GM18868 (cell line): ENCODE measurements around the gene ANKFN1.
"Not testable (repeated sequence)": the region's sequence is repeated elsewhere in the genome, so short reads cannot be mapped to it uniquely, and the experiment has no call there.

Source experiments
- ATAC-seq: cut with Tn5 transposase; IDR thresholded peaks from one replicate; pipeline ENCODE4 v1.9.1; 2021; ENCODE audit warnings: mild to moderate bottlenecking, moderate library complexity; ENCODE audit not compliant: unreplicated experiment

ANKFN1 gene

DNA sequence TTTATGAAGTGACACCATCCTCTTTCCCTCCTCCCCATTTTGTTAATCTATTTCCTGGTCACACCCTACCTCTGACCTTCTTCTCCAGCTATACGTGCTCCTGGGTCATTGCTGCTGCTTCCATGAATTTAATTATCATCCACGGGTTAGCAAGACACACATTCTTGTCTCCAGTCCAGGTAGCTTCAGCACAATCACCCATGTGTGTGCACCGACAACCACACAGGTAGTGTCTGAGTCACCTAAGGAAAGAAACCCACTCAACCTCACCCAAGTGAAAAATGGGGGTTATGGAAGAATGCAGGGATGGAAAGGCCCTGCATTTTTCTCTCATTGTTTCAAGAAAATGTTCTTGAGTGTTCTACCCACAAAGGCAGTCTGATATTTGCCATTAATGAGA, 135.5 kb downstream of the ANKFN1 start:
- ATAC-seq, result not testable (repeated sequence)

- ATAC-seq, result no peak
Measured at GRCh38 chr17:56289321-56289720, 136.0 kb downstream of the ANKFN1 start.

DNA sequence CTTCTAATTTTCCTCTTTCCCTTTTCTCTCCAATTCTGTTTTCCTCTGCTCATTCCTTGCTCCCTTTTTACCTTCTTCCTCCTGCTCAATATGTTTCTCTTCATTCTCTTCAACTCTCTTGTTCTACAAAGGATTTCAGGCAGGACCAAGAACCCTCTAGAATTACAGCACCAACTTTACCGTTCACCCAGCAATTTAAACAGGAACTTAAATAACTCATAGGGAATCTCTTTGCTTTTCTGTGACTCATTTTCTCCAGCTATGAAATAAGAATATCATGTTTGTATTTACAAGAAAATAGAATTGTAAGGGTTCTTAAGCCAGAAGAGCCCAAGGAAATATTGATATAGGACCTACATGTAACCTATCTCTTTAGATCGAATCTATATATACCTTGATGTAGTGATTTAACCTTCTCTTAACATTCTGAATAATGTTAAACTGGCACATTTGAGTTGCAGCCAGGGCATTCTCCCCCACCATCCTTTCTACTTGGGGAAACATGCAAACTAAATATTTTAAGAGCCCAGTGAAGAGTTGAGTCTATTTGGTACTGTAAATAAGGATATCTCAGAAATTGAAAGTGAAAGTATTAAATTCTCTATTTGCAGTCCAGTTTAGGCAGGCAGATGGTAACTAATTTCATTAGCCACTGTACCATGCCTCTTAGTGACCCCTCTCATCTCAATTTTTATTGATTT, 137.0 kb downstream of the ANKFN1 start:
- no peak for ATAC-seq

DNA sequence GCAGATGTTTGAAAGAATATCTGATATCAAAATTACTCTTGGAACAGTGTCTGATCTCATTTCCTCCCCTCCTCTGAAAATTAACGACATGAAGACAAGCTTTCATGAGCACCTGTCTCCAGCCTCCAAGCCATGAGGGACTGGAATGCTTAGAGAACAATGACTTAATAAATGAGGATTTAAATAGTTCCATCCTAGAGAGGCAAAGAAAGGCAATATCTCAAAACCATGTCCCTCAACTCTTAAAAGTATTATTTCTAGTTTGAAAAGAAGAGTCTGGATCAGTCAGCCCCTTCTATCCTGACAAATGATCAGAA, 137.5 kb downstream of the ANKFN1 start:
- no peak for ATAC-seq

DNA sequence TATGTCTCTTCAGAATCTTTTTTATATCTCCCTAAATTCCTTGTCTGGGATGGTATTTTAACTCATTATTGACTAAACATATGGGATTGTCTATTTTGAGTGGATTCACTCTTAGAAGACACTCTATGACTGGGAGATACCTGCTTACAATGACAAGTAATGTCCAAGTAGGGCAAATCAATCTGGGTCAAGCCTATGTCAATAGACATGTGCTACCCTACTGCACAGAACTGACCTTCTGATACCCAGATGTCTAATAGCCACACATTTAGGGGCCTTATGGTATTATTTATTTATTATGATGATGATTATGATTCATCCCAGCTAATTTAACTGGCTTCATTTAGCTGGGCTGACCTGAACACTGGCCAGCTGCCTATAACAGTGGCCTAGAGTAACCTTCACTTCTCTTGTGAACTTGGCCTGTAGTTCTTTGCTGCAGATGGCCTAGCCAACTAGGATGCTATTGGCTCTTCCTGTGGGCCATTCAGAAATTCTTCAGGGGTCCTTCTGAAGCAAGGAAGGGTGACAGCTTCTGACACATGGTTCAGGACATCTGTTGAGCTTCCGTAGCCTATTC, 138.0 kb downstream of the ANKFN1 start:
- ATAC-seq, result no peak

DNA sequence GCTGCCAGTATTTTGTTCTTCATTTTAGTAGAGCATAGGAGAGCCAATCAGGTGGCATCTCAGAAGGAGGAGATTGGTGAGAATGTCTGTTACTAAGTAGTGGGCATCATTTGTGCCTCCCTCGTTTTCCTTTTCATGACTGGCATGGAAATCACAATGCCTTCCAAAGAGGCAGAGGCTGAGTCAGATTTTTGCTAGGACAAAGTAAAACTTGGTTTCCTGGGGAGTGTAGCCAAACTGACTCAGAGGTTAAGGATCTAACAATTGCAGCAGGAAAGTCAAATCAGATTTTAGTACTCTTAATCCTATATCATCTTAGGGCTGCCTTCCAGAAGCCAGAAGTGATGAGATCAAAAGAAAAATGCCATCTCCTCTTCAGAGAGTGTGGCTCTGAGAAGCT, 138.7 kb downstream of the ANKFN1 start:
- ATAC-seq, result no peak

GRCh38 chr17:56292578-56292977, 139.3 kb downstream of the ANKFN1 start:
- no peak for ATAC-seq

GRCh38 chr17:56297184-56297583, 143.9 kb downstream of the ANKFN1 start:
- no peak for ATAC-seq

DNA sequence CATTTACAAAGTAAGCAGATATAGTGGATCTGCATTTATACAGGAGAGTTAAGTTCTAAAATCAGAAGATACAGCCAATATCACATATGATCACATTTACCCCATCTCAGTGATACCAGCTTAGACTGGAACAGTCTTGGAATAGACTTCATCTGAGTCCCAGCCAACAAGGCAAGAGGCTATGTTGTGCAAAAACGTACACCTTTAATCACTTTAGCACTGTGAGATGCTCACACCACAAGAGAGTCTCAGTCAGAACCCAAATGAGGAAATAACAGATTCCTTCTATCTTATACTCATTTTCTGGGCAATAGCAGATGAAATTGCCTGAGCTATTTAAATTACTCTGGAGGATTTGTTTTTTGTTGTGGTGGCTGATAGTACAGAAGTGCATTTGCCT, 145.6 kb downstream of the ANKFN1 start:
- no peak for ATAC-seq

GRCh38 chr17:56300144-56300543, 146.9 kb downstream of the ANKFN1 start:
- ATAC-seq, result no peak

- ATAC-seq, result no peak
Measured at GRCh38 chr17:56305007-56305406, 151.7 kb downstream of the ANKFN1 start.

GRCh38 chr17:56309897-56310296, 156.6 kb downstream of the ANKFN1 start:
- no peak for ATAC-seq

DNA sequence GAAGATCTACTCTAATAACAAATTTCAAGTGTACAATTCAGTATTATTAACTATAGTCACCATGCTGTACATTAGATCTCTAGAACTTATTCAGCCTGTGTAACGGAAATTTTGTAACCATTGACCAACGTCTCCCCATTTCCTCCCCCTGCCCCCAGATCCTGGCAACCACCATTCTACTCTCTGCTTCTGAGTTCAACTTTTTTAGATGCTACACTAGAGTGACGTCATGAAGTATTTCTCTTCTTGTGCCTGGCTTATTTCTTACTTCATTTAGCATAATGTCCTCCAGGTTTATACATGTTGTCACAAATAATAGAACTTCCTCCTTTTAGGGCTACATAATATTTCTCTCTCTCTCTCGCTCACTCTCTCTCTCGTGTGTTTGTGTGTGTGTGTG, 157.5 kb downstream of the ANKFN1 start:
- ATAC-seq, result no peak

- ATAC-seq, result no peak
Measured at GRCh38 chr17:56313201-56313600, 159.9 kb downstream of the ANKFN1 start.

- ATAC-seq, result no peak
Measured at GRCh38 chr17:56314026-56314425, 160.8 kb downstream of the ANKFN1 start.

GRCh38 chr17:56314984-56315602, 161.8 kb downstream of the ANKFN1 start:
- ATAC-seq, result no peak

DNA sequence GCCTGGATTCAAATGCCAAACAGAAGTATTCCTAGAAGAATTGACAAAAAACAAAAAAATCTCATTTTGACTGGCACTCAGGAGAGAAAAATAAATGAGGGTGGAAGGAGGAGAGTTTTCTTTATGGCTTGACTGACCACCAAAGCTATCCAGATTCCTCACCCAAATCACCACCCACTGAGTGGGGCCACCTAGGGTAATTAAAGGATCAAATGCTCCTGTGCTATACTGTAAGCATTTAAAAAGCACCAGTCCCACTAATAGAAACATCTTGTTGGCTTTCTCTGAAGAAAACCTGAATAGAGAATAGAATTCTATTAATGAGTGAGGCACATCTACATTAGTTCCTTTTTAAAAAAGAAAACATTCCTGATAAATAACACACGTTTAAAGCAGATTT, 163.3 kb downstream of the ANKFN1 start:
- no peak for ATAC-seq

- ATAC-seq, result no peak
Measured at GRCh38 chr17:56317351-56318208, 164.3 kb downstream of the ANKFN1 start.

GRCh38 chr17:56319531-56319930, 166.3 kb downstream of the ANKFN1 start:
- peak; percentile 87 for ATAC-seq

DNA sequence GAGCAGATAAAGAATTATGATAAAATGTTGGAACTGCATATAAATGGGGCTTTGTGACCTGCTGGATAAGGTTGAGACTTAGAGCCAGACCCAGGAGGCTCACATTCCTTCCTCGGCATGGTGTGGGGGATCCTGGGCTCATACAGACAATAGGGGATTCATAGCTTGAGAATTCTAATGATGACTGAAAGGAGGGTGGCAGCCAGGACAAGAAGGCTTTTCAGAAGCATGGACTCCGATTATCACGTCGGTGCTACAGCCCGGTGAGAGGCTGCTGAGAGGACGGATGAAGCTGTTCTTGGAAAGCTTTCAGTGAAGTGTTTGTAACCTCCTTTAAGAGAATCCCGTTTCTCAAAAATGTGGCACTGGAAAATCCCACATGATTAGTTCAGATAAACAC, 167.2 kb downstream of the ANKFN1 start:
- no peak for ATAC-seq

DNA sequence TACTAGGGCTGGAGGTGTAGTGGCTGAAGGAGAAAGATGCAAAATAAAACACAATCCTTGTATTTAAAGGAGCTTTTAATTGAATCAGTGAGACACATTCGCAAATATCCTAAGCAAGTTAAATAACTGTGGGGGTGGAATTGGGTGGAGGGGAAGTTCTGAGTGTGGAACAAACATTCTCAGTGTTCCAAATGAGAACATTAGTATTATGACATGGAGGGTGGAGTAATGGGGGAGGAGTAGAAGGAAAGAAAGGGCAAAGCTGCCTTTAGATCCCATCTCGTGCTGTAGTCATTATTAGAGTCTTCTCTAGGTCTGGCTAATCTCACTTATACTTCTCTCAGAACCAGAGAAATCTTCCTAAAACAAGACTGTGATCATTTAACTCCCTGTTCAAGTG, 169.7 kb downstream of the ANKFN1 start:
- ATAC-seq, result no peak

DNA sequence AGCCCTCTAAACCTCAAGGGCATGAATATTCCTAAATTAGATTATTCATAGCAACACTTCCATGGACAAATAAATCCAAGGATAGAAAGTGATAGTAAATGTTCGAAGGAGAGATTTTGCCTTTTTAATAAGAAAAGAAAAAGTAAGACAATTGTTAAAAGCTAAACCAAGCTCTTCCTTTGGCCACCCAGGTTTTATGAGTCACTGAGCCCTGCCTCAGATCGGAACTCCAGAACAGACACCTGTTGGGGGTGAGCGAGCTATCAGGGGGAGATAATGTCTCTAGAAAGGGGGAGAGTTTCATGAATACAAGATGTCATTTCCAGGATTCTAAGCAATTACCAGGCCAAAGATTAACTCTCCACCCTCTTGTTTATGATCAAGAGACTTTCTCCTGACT, 171.4 kb downstream of the ANKFN1 start:
- ATAC-seq, result no peak
